ENCODE measurements around the gene PNRC2. TPM values are rescaled to one million over a fixed set of nuclear protein-coding genes. Genes with fewer than 3 reads are reported as not detected.

Gene PNRC2
- total and polyA plus RNA-seq, 2 donors (not counting 1 experiment from before 2014, with no cell fraction given): 84.4 to 96.6 TPM

DNA sequence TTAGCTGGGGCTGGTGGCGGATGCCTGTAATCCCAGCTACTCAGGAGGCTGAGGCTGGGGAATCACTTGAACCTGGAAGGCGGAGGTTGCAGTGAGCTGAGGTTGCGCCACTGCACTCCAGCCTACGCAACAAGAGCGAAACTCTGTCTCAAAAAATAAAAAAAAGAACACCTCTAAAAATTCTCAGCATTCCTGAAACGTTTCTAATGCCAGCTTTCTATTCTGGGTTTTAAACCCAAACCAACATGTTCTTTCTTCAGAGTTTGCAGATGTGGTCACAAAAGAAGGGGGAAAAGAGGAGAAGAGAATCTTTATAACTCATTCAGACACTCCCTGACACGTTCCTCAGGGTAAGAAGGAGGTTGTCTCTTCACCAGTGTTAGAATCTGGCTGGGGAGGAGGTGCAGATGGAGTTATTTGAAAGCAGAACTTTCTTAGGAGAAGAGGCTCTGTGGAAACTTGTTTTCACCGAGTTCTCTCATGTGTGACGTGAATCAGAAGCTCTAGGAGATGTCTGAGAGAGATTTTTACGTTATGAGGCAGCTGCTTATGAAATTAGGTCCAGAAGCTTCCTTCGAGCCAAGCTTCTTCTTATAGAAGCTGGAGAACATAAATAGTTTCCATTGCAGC lies 28.7 kb upstream of the PNRC2 start:
- H3K36me3 ChIP-seq (ENCODE audit: control insufficient read depth, insufficient read depth, low read length): no peaks in the 10 kb centered on the region
- no peak overlapping the region for H3K9ac ChIP-seq (ENCODE audit: insufficient read depth, low read length)
- H3K4me1 ChIP-seq (ENCODE audit: control insufficient read depth, extremely low read depth, insufficient read depth, low read length): no peaks in the 10 kb centered on the region
- peak overlapping the region in 1 of 4 experiments; percentile 6 for H3K4me3 ChIP-seq (replicated peaks in 1 of 4; ENCODE audit: control extremely low read depth in 1 of 4, insufficient read depth in 1 of 4, low read depth in 3 of 4, low read length in 4 of 4)
- peaks cover 2% of the 10 kb centered on the region for H3K27me3 ChIP-seq (ENCODE audit: control insufficient read depth, insufficient read depth, low read length)
- DNase-seq (ENCODE audit: low read depth in 2 of 2): peak; percentile 49 to 69
- H3K4me2 ChIP-seq (ENCODE audit: extremely low read depth, insufficient read depth, low read length): peak overlapping the region; percentile 44
- H3K9me3 ChIP-seq (ENCODE audit: control insufficient read depth, insufficient read depth, low read depth, low read length): no peaks in the 10 kb centered on the region
- no peak for TF ChIP-seq EZH2 (IDR thresholded peaks at IDR 0.05; ENCODE audit: low read length, missing control alignments)
- TF ChIP-seq, protein P1, sequence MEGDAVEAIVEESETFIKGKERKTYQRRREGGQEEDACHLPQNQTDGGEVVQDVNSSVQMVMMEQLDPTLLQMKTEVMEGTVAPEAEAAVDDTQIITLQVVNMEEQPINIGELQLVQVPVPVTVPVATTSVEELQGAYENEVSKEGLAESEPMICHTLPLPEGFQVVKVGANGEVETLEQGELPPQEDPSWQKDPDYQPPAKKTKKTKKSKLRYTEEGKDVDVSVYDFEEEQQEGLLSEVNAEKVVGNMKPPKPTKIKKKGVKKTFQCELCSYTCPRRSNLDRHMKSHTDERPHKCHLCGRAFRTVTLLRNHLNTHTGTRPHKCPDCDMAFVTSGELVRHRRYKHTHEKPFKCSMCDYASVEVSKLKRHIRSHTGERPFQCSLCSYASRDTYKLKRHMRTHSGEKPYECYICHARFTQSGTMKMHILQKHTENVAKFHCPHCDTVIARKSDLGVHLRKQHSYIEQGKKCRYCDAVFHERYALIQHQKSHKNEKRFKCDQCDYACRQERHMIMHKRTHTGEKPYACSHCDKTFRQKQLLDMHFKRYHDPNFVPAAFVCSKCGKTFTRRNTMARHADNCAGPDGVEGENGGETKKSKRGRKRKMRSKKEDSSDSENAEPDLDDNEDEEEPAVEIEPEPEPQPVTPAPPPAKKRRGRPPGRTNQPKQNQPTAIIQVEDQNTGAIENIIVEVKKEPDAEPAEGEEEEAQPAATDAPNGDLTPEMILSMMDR (conservative IDR thresholded peaks at IDR 0.05 in 1 of 2, IDR thresholded peaks at IDR 0.05 in 1 of 2; ENCODE audit: low read depth in 1 of 2, low read length in 2 of 2): no peak
- H4K20me1 ChIP-seq (ENCODE audit: control insufficient read depth, extremely low read depth, insufficient read depth, low read length): no peaks in the 10 kb centered on the region
- H3K27ac ChIP-seq (ENCODE audit: insufficient read depth, low read length): no peak overlapping the region
- H3K79me2 ChIP-seq (ENCODE audit: control insufficient read depth, insufficient read depth, low read length): no peaks in the 10 kb centered on the region
- H2AFZ ChIP-seq (ENCODE audit: low read length): no peak overlapping the region

DNA sequence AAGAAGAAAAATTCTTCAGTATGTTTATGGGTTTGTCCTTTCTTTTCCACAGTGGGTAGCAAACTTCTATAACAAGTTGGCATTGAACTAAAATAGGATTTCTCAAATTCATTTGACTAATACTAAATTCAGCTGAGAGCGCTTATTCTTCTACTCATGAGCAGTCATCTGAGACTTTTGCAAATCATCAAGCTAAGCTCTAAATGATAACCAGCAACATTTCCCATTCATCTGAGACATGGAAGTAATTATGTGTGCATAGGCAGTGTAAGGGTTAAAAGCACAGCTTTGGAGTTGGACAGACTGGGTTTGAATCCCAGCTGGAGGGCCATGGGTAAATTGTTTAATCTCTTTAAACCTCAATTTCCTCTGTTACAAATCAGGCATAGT lies 28.1 kb upstream of the PNRC2 start:
- no peaks in the 10 kb centered on the region for H3K4me1 ChIP-seq (ENCODE audit: control insufficient read depth, extremely low read depth, insufficient read depth, low read length)
- H3K9me3 ChIP-seq (ENCODE audit: control insufficient read depth, insufficient read depth, low read depth, low read length): no peaks in the 10 kb centered on the region
- no peaks in the 10 kb centered on the region for H3K36me3 ChIP-seq (ENCODE audit: control insufficient read depth, insufficient read depth, low read length)
- H3K79me2 ChIP-seq (ENCODE audit: control insufficient read depth, insufficient read depth, low read length): no peaks in the 10 kb centered on the region
- H4K20me1 ChIP-seq (ENCODE audit: control insufficient read depth, extremely low read depth, insufficient read depth, low read length): no peaks in the 10 kb centered on the region
- H2AFZ ChIP-seq (ENCODE audit: low read length): no peak overlapping the region
- peaks cover 2% of the 10 kb centered on the region for H3K27me3 ChIP-seq (ENCODE audit: control insufficient read depth, insufficient read depth, low read length)
- no peak overlapping the region for H3K4me2 ChIP-seq (ENCODE audit: extremely low read depth, insufficient read depth, low read length)
- no peak for DNase-seq (ENCODE audit: low read depth in 2 of 2)
- H3K9ac ChIP-seq (ENCODE audit: insufficient read depth, low read length): no peak overlapping the region
- no peak overlapping the region for H3K4me3 ChIP-seq (replicated peaks in 1 of 4; ENCODE audit: control extremely low read depth in 1 of 4, insufficient read depth in 1 of 4, low read depth in 3 of 4, low read length in 4 of 4)
- TF ChIP-seq, protein P1 (conservative IDR thresholded peaks at IDR 0.05 in 1 of 2, IDR thresholded peaks at IDR 0.05 in 1 of 2; ENCODE audit: low read depth in 1 of 2, low read length in 2 of 2): no peak
- TF ChIP-seq EZH2 (IDR thresholded peaks at IDR 0.05; ENCODE audit: low read length, missing control alignments): no peak
- H3K27ac ChIP-seq (ENCODE audit: insufficient read depth, low read length): no peak overlapping the region

DNA sequence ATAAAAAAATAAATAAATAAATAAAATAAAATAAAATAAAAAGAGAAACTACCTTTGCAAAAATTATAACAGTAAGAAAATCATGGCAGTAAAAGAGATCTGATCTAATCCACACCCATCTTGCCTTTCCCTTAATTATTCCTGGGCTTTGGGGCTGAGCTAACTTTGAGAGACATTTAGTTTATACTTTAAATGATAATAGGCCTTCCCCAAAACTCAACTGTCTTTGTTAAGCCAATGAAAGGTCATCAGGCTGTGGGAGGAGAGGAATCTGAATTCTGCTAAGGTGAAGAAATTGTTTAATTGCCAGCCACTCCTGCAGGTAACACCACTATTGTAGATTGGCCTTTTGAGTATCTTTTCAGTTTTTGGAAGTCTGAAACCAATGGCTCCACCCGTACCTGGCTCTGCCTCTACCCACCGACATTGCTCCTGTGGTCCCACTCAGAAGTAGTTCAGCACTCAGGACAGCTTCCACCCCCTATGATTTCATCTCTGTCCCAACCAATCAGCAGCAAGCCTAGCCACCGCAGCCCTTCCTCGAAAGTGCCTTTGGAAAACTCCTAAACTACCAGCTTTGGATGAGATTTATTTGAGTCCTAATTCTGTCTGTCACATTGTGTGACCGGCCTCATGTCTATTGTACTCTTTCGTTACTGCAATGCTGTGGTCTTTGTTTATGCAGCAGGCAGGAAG lies 23.0 kb upstream of the PNRC2 start:
- no peak for TF ChIP-seq EZH2 (IDR thresholded peaks at IDR 0.05; ENCODE audit: low read length, missing control alignments)
- TF ChIP-seq, protein P1 (conservative IDR thresholded peaks at IDR 0.05 in 1 of 2, IDR thresholded peaks at IDR 0.05 in 1 of 2; ENCODE audit: low read depth in 1 of 2, low read length in 2 of 2): no peak

More for the DNA sequence above, 23.0 kb upstream of the PNRC2 start:
- no peak overlapping the region for H3K4me3 ChIP-seq (replicated peaks in 1 of 4; ENCODE audit: control extremely low read depth in 1 of 4, insufficient read depth in 1 of 4, low read depth in 3 of 4, low read length in 4 of 4)
- H3K27ac ChIP-seq (ENCODE audit: insufficient read depth, low read length): no peak overlapping the region
- H3K36me3 ChIP-seq (ENCODE audit: control insufficient read depth, insufficient read depth, low read length): no peaks in the 10 kb centered on the region
- no peak for DNase-seq (ENCODE audit: low read depth in 2 of 2)
- H3K4me2 ChIP-seq (ENCODE audit: extremely low read depth, insufficient read depth, low read length): no peak overlapping the region
- no peaks in the 10 kb centered on the region for H3K9me3 ChIP-seq (ENCODE audit: control insufficient read depth, insufficient read depth, low read depth, low read length)
- H2AFZ ChIP-seq (ENCODE audit: low read length): no peak overlapping the region
- no peaks in the 10 kb centered on the region for H3K79me2 ChIP-seq (ENCODE audit: control insufficient read depth, insufficient read depth, low read length)
- no peaks in the 10 kb centered on the region for H3K4me1 ChIP-seq (ENCODE audit: control insufficient read depth, extremely low read depth, insufficient read depth, low read length)
- H3K27me3 ChIP-seq (ENCODE audit: control insufficient read depth, insufficient read depth, low read length): peaks cover 2% of the 10 kb centered on the region
- no peak overlapping the region for H3K9ac ChIP-seq (ENCODE audit: insufficient read depth, low read length)
- no peaks in the 10 kb centered on the region for H4K20me1 ChIP-seq (ENCODE audit: control insufficient read depth, extremely low read depth, insufficient read depth, low read length)

Measured in fibroblast of lung (primary cell).